ENCODE measurements around the gene NUPR1. TPM values are rescaled to one million over a fixed set of nuclear protein-coding genes. Genes with fewer than 3 reads are reported as not detected.

NUPR1 gene
- total RNA-seq, 4 donors from 2014 or later = 18.7 to 44.3 (median 22.6) TPM

DNA sequence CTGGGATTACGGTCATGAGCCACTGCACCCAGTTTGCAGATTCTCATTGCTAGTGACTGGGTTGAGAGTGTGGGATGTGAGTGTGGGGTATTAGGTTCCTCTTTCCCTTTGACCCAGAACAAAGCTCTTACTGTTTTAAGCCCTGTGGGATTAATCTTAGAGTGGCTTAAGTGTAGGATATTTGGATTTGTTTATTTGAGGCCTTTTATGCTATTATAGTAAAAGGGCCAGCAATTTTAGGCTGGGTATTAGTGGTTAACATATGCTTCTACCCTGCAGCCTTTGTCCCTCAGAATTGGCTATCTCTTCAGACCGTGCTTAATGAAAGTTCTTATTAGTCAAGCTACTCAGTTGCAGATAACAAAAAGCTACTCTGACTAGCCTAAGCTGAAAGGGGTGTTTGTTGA, 18.1 kb upstream of the NUPR1 start:
- no peak overlapping the region for H3K4me3 ChIP-seq
- H3K27ac ChIP-seq = no peak overlapping the region
- ATAC-seq (no peak), DNase-seq (no peak)
- no peaks in the 10 kb centered on the region for H3K9me3 ChIP-seq
- peaks cover 19 to 22% of the 10 kb centered on the region in 2 donors for H3K4me1 ChIP-seq
- H3K27me3 ChIP-seq = no peaks in the 10 kb centered on the region
- intact Hi-C loops (cut with DNase I; ENCODE audit: low total_unique reads) = loop anchor here (10.0 kb wide), 1 partner anchor 342 kb away; the partner anchor contains the start of gene XPO6
- TF ChIP-seq, protein P1, sequence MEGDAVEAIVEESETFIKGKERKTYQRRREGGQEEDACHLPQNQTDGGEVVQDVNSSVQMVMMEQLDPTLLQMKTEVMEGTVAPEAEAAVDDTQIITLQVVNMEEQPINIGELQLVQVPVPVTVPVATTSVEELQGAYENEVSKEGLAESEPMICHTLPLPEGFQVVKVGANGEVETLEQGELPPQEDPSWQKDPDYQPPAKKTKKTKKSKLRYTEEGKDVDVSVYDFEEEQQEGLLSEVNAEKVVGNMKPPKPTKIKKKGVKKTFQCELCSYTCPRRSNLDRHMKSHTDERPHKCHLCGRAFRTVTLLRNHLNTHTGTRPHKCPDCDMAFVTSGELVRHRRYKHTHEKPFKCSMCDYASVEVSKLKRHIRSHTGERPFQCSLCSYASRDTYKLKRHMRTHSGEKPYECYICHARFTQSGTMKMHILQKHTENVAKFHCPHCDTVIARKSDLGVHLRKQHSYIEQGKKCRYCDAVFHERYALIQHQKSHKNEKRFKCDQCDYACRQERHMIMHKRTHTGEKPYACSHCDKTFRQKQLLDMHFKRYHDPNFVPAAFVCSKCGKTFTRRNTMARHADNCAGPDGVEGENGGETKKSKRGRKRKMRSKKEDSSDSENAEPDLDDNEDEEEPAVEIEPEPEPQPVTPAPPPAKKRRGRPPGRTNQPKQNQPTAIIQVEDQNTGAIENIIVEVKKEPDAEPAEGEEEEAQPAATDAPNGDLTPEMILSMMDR (IDR thresholded peaks at IDR 0.05 in 4 of 5, conservative IDR thresholded peaks at IDR 0.05 in 1 of 5) = no peak
- TF ChIP-seq POLR2A (IDR thresholded peaks at IDR 0.05) = no peak
- in situ Hi-C loops (cut with MboI; ENCODE audit: low sequenced_read_pairs in 4 of 4) = no loop called here
- H3K36me3 ChIP-seq = peaks cover 0 to 13% of the 10 kb centered on the region in 2 donors

DNA sequence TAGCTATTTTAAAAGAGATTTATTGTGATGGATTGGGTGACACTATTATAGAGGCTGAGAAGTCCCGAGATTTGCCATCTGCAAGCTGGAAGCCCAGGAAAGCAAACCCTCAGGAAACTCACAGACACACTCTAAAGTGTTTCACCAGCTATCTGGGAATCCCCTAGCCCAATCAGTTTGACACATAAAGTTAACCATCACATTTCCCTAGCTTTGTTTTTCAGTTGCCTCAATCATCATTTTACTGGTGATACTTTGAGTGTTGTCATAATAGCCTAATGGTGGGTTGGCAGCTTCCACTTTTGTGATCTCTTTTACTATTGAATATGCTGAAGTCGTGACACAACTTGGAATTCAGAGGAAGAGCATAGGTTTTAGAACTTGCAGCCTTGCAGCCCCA, 16.8 kb upstream of the NUPR1 start:
- no peak for ATAC-seq
- in situ Hi-C loops (cut with MboI; ENCODE audit: low sequenced_read_pairs in 4 of 4) (no loop called here), intact Hi-C loops (cut with DNase I; ENCODE audit: low total_unique reads) (loop anchor here (10.0 kb wide), 1 partner anchor 341 kb away; the partner anchor contains the start of gene XPO6)

DNA sequence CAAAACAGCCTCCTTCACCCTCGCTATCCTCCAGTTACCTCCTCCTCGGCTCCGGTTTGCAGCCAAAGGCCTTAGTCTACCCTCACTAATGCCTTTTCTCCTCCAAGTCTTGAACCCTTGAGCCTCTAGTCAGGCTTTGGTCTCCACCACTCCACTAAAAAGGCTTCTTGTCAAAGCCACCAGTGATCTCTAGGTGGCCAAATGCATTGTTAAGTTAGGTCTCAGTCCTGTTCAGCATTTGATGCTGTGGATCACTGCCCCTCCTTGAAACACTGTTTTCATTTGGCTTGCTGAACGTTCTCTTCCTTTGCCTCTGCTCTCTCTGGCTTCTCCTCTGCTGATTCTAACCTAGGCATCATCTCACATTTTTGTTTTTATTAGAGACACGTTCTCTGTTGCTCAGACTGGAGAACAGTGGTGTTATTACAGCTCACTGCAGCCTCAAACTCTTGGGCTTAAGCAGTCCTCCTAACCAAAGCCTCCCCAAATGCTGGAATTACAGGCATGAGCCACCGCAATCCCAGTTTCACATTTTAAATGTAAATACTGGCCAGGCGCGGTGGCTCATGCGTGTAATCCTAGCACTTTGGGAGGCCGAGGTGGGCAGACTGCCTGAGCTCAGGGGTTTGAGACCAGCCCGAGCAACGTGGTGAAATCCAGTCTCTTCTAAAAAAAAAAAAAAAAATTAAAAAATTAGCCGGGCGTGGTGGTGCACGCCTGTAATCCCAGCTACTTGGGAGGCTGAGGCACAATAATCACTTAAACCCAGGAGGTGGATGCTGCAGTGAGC, 16.1 kb upstream of the NUPR1 start:
- Histone ChIP-seq H3K9me3 (no peaks in the 10 kb centered on the region), H3K4me1 (peaks cover 12 to 15% of the 10 kb centered on the region in 2 donors), H3K4me3 (peak overlapping the region; percentile 50 to 71 (median 68)), H3K27me3 (no peaks in the 10 kb centered on the region), H3K27ac (peak overlapping the region; percentile 92 to 94 (median 94)), H3K36me3 (peaks cover 0 to 13% of the 10 kb centered on the region in 2 donors)
- in situ Hi-C loops (cut with MboI; ENCODE audit: low sequenced_read_pairs in 4 of 4) (loop anchor here in 3 of 4 donors (5.0 kb wide), 1 partner anchor 63 kb away; the partner anchor contains the start of genes APOBR (in 3 of the 3) and CLN3 (in 3 of the 3)), intact Hi-C loops (cut with DNase I; ENCODE audit: low total_unique reads) (loop anchor here (1.0 to 10.0 kb wide), 2 partner anchors 64 to 340 kb away; partner anchors contain the start of gene XPO6)
- DNase-seq = no peak
- TF ChIP-seq, protein P1 (IDR thresholded peaks at IDR 0.05 in 4 of 5, conservative IDR thresholded peaks at IDR 0.05 in 1 of 5) = no peak
- TF ChIP-seq POLR2A (IDR thresholded peaks at IDR 0.05) = no peak
- no peak for ATAC-seq

More for the DNA sequence above, 16.8 kb upstream of the NUPR1 start:
- no peak for DNase-seq
- Histone ChIP-seq H3K36me3 (peaks cover 0 to 13% of the 10 kb centered on the region in 2 donors), H3K4me1 (peaks cover 12 to 15% of the 10 kb centered on the region in 2 donors), H3K27me3 (no peaks in the 10 kb centered on the region), H3K9me3 (no peaks in the 10 kb centered on the region), H3K27ac (no peak overlapping the region), H3K4me3 (no peak overlapping the region)
- TF ChIP-seq POLR2A (IDR thresholded peaks at IDR 0.05) = no peak
- TF ChIP-seq, protein P1 (IDR thresholded peaks at IDR 0.05 in 4 of 5, conservative IDR thresholded peaks at IDR 0.05 in 1 of 5) = no peak

DNA sequence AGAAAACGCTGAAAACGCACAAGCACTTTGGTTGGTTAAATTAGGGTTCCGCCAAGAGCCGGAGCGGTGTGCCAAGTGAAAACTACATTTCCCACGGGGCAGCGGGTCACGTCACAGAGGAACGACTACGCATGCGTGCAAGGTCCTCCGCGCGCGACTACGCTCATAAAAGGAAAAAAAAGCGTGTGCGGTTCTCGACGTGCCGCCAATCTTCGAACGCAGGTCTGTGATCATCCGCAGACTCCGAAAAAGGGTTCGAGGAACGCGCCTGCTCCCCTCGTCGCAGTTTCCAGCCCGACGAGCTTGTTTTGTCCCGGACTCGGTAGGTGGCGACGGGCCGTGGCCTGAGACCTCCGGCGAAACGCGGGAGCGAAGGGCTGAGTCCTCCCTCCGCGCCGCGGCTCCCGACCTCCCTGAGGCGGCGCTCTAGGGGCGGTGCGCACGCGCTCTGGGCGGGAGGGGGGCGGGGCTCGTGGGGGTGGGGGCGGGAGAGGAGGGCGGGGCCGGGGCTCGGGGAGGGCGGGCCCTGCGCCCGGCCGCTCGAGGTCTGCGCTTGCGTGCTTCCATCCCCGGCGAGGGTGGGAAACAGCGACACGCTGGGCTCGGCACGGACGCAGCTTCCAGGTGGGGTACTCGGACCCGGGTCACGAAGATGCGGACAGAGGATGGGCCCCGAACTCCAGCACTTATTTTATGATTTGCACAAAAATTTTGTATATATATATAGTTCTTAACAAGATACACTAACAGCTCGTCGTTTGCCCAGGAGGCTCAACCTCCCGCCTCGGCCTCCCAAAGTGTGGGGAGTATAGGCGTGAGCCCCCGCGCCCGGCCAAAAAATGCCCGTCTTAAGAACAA, 15.2 kb upstream of the NUPR1 start, which contains the start of gene SGF29:
Gene SGF29, plus strand, starts transcription at position 145 of the 858 bp plus-strand sequence. CDS start 27,150 bp downstream, outside the sequence.
- in situ Hi-C loops (cut with MboI; ENCODE audit: low sequenced_read_pairs in 4 of 4) (loop anchor here in 3 of 4 donors (5.0 kb wide), 1 partner anchor 62 kb away; the partner anchor contains the start of genes APOBR (in 3 of the 3) and CLN3 (in 3 of the 3)), intact Hi-C loops (cut with DNase I; ENCODE audit: low total_unique reads) (loop anchor here (1.0 to 10.0 kb wide), 2 partner anchors 63 to 339 kb away; partner anchors contain the start of gene XPO6)
- Histone ChIP-seq H3K4me3 (peak within 1 kb of the TSS; percentile 66 to 71 (median 70)), H3K9me3 (no peaks in the 10 kb centered on the region), H3K27me3 (no peaks in the 10 kb centered on the region), H3K36me3 (peaks cover 0 to 10% of the 10 kb centered on the region in 2 donors), H3K27ac (peak within 1 kb of the TSS; percentile 92 to 94 (median 94)), H3K4me1 (peaks cover 12 to 15% of the 10 kb centered on the region in 2 donors)
- TF ChIP-seq POLR2A (IDR thresholded peaks at IDR 0.05) = peak; percentile 89 to 96
- TF ChIP-seq, protein P1 (IDR thresholded peaks at IDR 0.05 in 4 of 5, conservative IDR thresholded peaks at IDR 0.05 in 1 of 5) = peak in 4 of 5 experiments; percentile 16 to 42 (median 30)
- DNase-seq = peak; percentile 87 to 91
- peak; percentile 97 to 98 for ATAC-seq
